H1 (cell line): ENCODE data around the gene OR10V1. TPM values are rescaled to one million over a fixed set of nuclear protein-coding genes. Genes with fewer than 3 reads are reported as not detected.

ENCODE experiments used
- CTCF ChIA-PET: fragments of 300-600 bp; sonication (Branson Sonifier 250); formaldehyde crosslinking; loops from one replicate; lab custom pipeline; 2021; ENCODE audit not compliant: partially characterized antibody; lab: Charles Lee
- POLR2A ChIA-PET: fragments of 300-600 bp; sonication (Branson Sonifier 250); formaldehyde crosslinking; loops from one replicate; lab custom pipeline; 2021; ENCODE audit warnings: inconsistent platforms; ENCODE audit not compliant: partially characterized antibody; lab: Charles Lee
- DNase-seq, 2 experiments: peaks; one replicate each; pipeline versions ENCODE4 v3.0.0 to v3.0.0-alpha.2; 2010 to 2022; ENCODE audit warnings: low spot score in 2 of 2, low read depth in 1 of 2, mixed read lengths in 1 of 2
- FAIRE-seq: peaks from 2 replicates; lab custom pipeline; 2011; peaks lifted over from hg19 to GRCh38; lab: Jason Lieb, UNC
- H2AFZ ChIP-seq: 2 replicates; pipeline ENCODE4 v1.8.1; 2012; ENCODE audit warnings: low read length, inconsistent platforms
- H2AK5ac ChIP-seq: 2 replicates; pipeline ENCODE4 v1.6.1; 2013; ENCODE audit warnings: low read depth, low read length
- H2BK120ac ChIP-seq: replicated peaks from 2 replicates; pipeline ENCODE3; 2013; ENCODE audit warnings: low read depth, low read length, inconsistent platforms
- H2BK12ac ChIP-seq: 2 replicates; pipeline ENCODE4 v1.6.1; 2013; ENCODE audit warnings: low read depth, low read length
- H2BK15ac ChIP-seq: 2 replicates; pipeline ENCODE4 v1.6.1; 2013; ENCODE audit warnings: low read length
- H2BK20ac ChIP-seq: 2 replicates; pipeline ENCODE4 v1.6.1; 2013; ENCODE audit warnings: low read length
- H2BK5ac ChIP-seq: 2 replicates; pipeline ENCODE4 v1.6.1; 2013; ENCODE audit warnings: low read depth, low read length
- H3K14ac ChIP-seq: 2 replicates; pipeline ENCODE4 v1.6.1; 2013; ENCODE audit warnings: inconsistent platforms; ENCODE audit not compliant: insufficient read length
- H3K18ac ChIP-seq: 2 replicates; pipeline ENCODE4 v1.6.1; 2013; ENCODE audit warnings: low read length; ENCODE audit errors: extremely low read depth
- H3K23ac ChIP-seq: 2 replicates; pipeline ENCODE4 v1.6.1; 2013; ENCODE audit warnings: inconsistent platforms; ENCODE audit not compliant: insufficient read length
- H3K23me2 ChIP-seq: 2 replicates; pipeline ENCODE4 v1.6.1; 2013; ENCODE audit warnings: low read depth, low read length
- H3K27ac ChIP-seq: 2 replicates; pipeline ENCODE4 v1.6.1; 2011; ENCODE audit warnings: low read depth, low read length, inconsistent platforms
- H3K27me3 ChIP-seq, 4 experiments: replicated peaks in 1 of 4; 1 replicate in 1 of 4; 2 replicates in 3 of 4; pipeline versions ENCODE4 v1.6.1 to v1.8.1; 2011 to 2013; ENCODE audit warnings: low read length in 3 of 4, mild to moderate bottlenecking in 3 of 4, inconsistent platforms in 2 of 4, mixed read lengths in 2 of 4, moderate library complexity in 1 of 4; ENCODE audit not compliant: control insufficient read depth in 3 of 4, insufficient read depth in 3 of 4; ENCODE audit errors: extremely low read depth in 1 of 4
- H3K36me3 ChIP-seq, 4 experiments: 2 replicates each; pipeline versions ENCODE4 v1.6.1 to v1.8.1; 2011 to 2013; ENCODE audit warnings: mild to moderate bottlenecking in 4 of 4, low read length in 3 of 4, moderate library complexity in 2 of 4, control low read depth in 1 of 4, inconsistent platforms in 1 of 4; ENCODE audit not compliant: insufficient read depth in 4 of 4, control insufficient read depth in 2 of 4
- H3K4ac ChIP-seq: replicated peaks from 2 replicates; pipeline ENCODE3; 2013; ENCODE audit warnings: low read length, low read depth, mixed read lengths, inconsistent platforms; ENCODE audit not compliant: insufficient read length
- H3K4me1 ChIP-seq, 4 experiments: replicated peaks in 1 of 4; 1 replicate in 1 of 4; 2 replicates in 3 of 4; pipeline versions ENCODE4 v1.6.1 to v1.8.1; 2011 to 2013; ENCODE audit warnings: low read length in 3 of 4, inconsistent platforms in 2 of 4, mixed read lengths in 1 of 4; ENCODE audit not compliant: insufficient read depth in 4 of 4, control insufficient read depth in 3 of 4
- H3K4me2 ChIP-seq, 2 experiments: 2 replicates each; pipeline versions ENCODE4 v1.6.1 to v1.8.1; 2011 to 2013; ENCODE audit warnings: low read depth in 2 of 2, low read length in 2 of 2, control low read depth in 1 of 2, inconsistent platforms in 1 of 2, mild to moderate bottlenecking in 1 of 2; ENCODE audit not compliant: insufficient read depth in 1 of 2
- H3K4me3 ChIP-seq, 4 experiments: fragments of 200-600, 300-600 bp in 1 of 4; sonication (generic), shearing (Covaris generic), sonication (Bioruptor Twin) in 1 of 4; 2 replicates each; pipeline versions ENCODE4 v1.5.1 to v1.8.1; 2011 to 2016; ENCODE audit warnings: low read length in 4 of 4, low read depth in 3 of 4, control low read depth in 2 of 4, inconsistent platforms in 2 of 4, mild to moderate bottlenecking in 2 of 4, mixed read lengths in 1 of 4, moderate library complexity in 1 of 4; ENCODE audit not compliant: insufficient read depth in 2 of 4; ENCODE audit errors: extremely low read depth in 1 of 4
- H3K56ac ChIP-seq: replicated peaks from 2 replicates; pipeline ENCODE3; 2013; ENCODE audit warnings: low read depth, mild to moderate bottlenecking, mixed read lengths, low read length, inconsistent platforms; ENCODE audit not compliant: insufficient read length
- H3K79me1 ChIP-seq: 2 replicates; pipeline ENCODE4 v1.6.1; 2013; ENCODE audit warnings: low read depth, low read length, control low read depth
- H3K79me2 ChIP-seq, 2 experiments: 2 replicates each; pipeline versions ENCODE4 v1.6.1 to v1.8.1; 2012 to 2013; ENCODE audit warnings: low read length in 2 of 2, mild to moderate bottlenecking in 2 of 2, inconsistent platforms in 1 of 2; ENCODE audit not compliant: insufficient read depth in 2 of 2, control insufficient read depth in 1 of 2
- H3K9ac ChIP-seq, 4 experiments: replicated peaks in 1 of 4; 1 replicate in 1 of 4; 2 replicates in 3 of 4; pipeline versions ENCODE4 v1.6.1 to v1.8.1; 2011 to 2013; ENCODE audit warnings: low read depth in 3 of 4, low read length in 3 of 4, control low read depth in 2 of 4, mild to moderate bottlenecking in 2 of 4, moderate library complexity in 2 of 4, inconsistent platforms in 1 of 4; ENCODE audit errors: extremely low read depth in 1 of 4
- H3K9me3 ChIP-seq, 2 experiments: 2 replicates each; pipeline versions ENCODE4 v1.6.1 to v1.8.1; 2012 to 2013; ENCODE audit warnings: mild to moderate bottlenecking in 2 of 2, moderate library complexity in 2 of 2, control low read depth in 1 of 2, inconsistent platforms in 1 of 2, low read depth in 1 of 2, low read length in 1 of 2, mixed read lengths in 1 of 2; ENCODE audit not compliant: insufficient read depth in 2 of 2
- H4K20me1 ChIP-seq, 2 experiments: replicated peaks in 1 of 2; 2 replicates each; pipeline versions ENCODE3 to v1.8.1; 2011 to 2013; ENCODE audit warnings: inconsistent platforms in 2 of 2, low read length in 2 of 2, mild to moderate bottlenecking in 1 of 2; ENCODE audit not compliant: insufficient read depth in 2 of 2, control insufficient read depth in 1 of 2
- H4K5ac ChIP-seq: 2 replicates; pipeline ENCODE4 v1.6.1; 2013; ENCODE audit warnings: low read length, low read depth, mixed read lengths, inconsistent platforms; ENCODE audit not compliant: insufficient read length
- H4K8ac ChIP-seq: 2 replicates; pipeline ENCODE4 v1.8.0; 2013; ENCODE audit warnings: mild to moderate bottlenecking, moderate library complexity, low read length, inconsistent platforms; ENCODE audit not compliant: insufficient read depth; ENCODE audit errors: extremely low read depth
- H4K91ac ChIP-seq: replicated peaks from 2 replicates; pipeline ENCODE3; 2013; ENCODE audit warnings: low read length, mixed read lengths, inconsistent platforms; ENCODE audit not compliant: insufficient read length
- E2F6 ChIP-seq: IDR thresholded peaks from 2 replicates; pipeline ENCODE4 v1.6.1; 2012; ENCODE audit warnings: inconsistent platforms
- GABPA ChIP-seq: IDR thresholded peaks from 2 replicates; pipeline ENCODE4 v1.6.1; 2011; ENCODE audit warnings: mild to moderate bottlenecking, low read length, moderate library complexity, borderline replicate concordance; ENCODE audit not compliant: insufficient read depth
- JUN ChIP-seq: IDR thresholded peaks from 2 replicates; pipeline ENCODE4 v1.6.1; 2011; ENCODE audit warnings: low read depth, mild to moderate bottlenecking, improper control_type of control experiment, low read length
- POLR2A ChIP-seq, 2 experiments: IDR thresholded peaks; 1 replicate in 1 of 2; 2 replicates in 1 of 2; pipeline ENCODE4 v1.6.1; 2011; ENCODE audit warnings: low read depth in 2 of 2, low read length in 2 of 2, mild to moderate bottlenecking in 2 of 2; ENCODE audit errors: control extremely low read depth in 1 of 2
- RNF2 ChIP-seq: fragments of 200-900, 300-1000 bp; sonication (generic); IDR thresholded peaks from 2 replicates; pipeline ENCODE4 v1.7.1; 2016; ENCODE audit warnings: borderline replicate concordance, low read depth, mild to moderate bottlenecking, antibody characterized with exemption, low read length; ENCODE audit not compliant: poor library complexity, severe bottlenecking; ENCODE audit errors: missing control alignments
- SP2 ChIP-seq: IDR thresholded peaks from 2 replicates; pipeline ENCODE4 v1.6.1; 2012; ENCODE audit warnings: mild to moderate bottlenecking, low read length, inconsistent platforms
- SP4 ChIP-seq: IDR thresholded peaks from 2 replicates; pipeline ENCODE4 v1.6.1; 2012; ENCODE audit warnings: low read length, inconsistent platforms
- SRF ChIP-seq: IDR thresholded peaks from 2 replicates; pipeline ENCODE4 v1.6.1; 2011; ENCODE audit warnings: mild to moderate bottlenecking, low read depth, low read length, moderate library complexity
- SUZ12 ChIP-seq: fragments of 200-600 bp; sonication (generic); IDR thresholded peaks from 2 replicates; pipeline ENCODE4 v1.6.1; 2012; ENCODE audit warnings: mild to moderate bottlenecking, inconsistent platforms, low read length, moderate library complexity, mixed read lengths
- TAF1 ChIP-seq: IDR thresholded peaks from 2 replicates; pipeline ENCODE4 v1.6.1; 2011; ENCODE audit warnings: mild to moderate bottlenecking, low read depth, low read length
- TCF12 ChIP-seq: IDR thresholded peaks from 2 replicates; pipeline ENCODE4 v1.6.1; 2011; ENCODE audit warnings: low read depth, mild to moderate bottlenecking, low read length
- TEAD4 ChIP-seq: IDR thresholded peaks from 2 replicates; pipeline ENCODE4 v1.6.1; 2012; ENCODE audit warnings: low read depth, low read length, inconsistent platforms, mixed read lengths
- ZNF274 ChIP-seq: IDR thresholded peaks from 2 replicates; pipeline ENCODE4 v1.7.0; 2012; ENCODE audit warnings: low read length, borderline replicate concordance; ENCODE audit errors: extremely low read depth
- WGBS, 2 experiments: shearing (Covaris generic) in 1 of 2; methylation state at CpG; one replicate each; pipeline versions ENCODE4 v1.1.6 to v1.1.7; 2013 to 2015; ENCODE audit warnings: low lambda C conversion rate in 2 of 2, mixed read lengths in 2 of 2, inconsistent platforms in 1 of 2, low coverage in 1 of 2, missing lambda C conversion rate in 1 of 2; ENCODE audit not compliant: insufficient replicate concordance in 2 of 2, insufficient coverage in 1 of 2, insufficient read length in 1 of 2; ENCODE audit errors: extremely low coverage in 1 of 2, missing lambda C conversion rate in 1 of 2; 5-methylcytosine and 5-hydroxymethylcytosine counted together
- long read RNA-seq, 2 experiments: library from RNA in 1 of 2; library from capped mRNA in 1 of 2; stranded (forward); transcript quantifications; one replicate each; pipeline ENCODE4 v2.0.0, GENCODE V29; 2021; ENCODE audit warnings: inconsistent platforms in 1 of 2
- polyA minus RNA-seq, 3 experiments: library from RNA; depleted of rRNA, polyadenylated mRNA; stranded (reverse); fragments of >200 nt; gene quantifications; 1 replicate in 2 of 3; 2 replicates in 1 of 3; pipeline ENCODE4 v1.2.3, GENCODE V29; 2011
- polyA plus RNA-seq, 7 experiments: library from polyadenylated mRNA; depleted of rRNA in 3 of 7; stranded (reverse) in 5 of 7; unstranded in 2 of 7; fragments of >200 nt in 5 of 7; fragments of 200-250 nt in 2 of 7; gene quantifications; 1 replicate in 5 of 7; 2 replicates in 1 of 7; 4 replicates in 1 of 7; pipeline versions ENCODE4 v1.2.1 to v1.2.3, GENCODE V29; 2011 to 2013; ENCODE audit warnings: missing spikeins in 2 of 7, mixed read lengths in 2 of 7
- total RNA-seq: library from RNA; stranded (reverse); fragmentation: NEBNext Ultra II Directional; extraction: Animal tissue kit (Norgen Biotek cat#: 25700); gene quantifications from 2 replicates; pipeline ENCODE4 v1.2.1, GENCODE V29; 2021

OR10V1 gene
- total RNA-seq (not detected in 2 replicates), polyA plus RNA-seq (2011; rRNA removed) (not detected in 2 replicates), polyA minus RNA-seq (2011; rRNA and poly(A)+ RNA removed) (not detected in 2 replicates)
- polyA plus RNA-seq (2011; cell fraction: cytosol; rRNA removed) = not detected
- polyA plus RNA-seq (2011; cell fraction: nucleus; rRNA removed) = not detected
- polyA plus RNA-seq (2012, experiment 1 of 2) = not detected in 4 replicates
- polyA plus RNA-seq (2012, experiment 2 of 2) = not detected
- polyA plus RNA-seq (2013, experiment 1 of 2) = not detected
- not detected for polyA plus RNA-seq (2013, experiment 2 of 2)
- polyA minus RNA-seq (2011; cell fraction: cytosol; rRNA and poly(A)+ RNA removed) = not detected
- polyA minus RNA-seq (2011; cell fraction: nucleus; rRNA and poly(A)+ RNA removed) = not detected
- long read RNA-seq, experiment 1 = 0 reads
- long read RNA-seq, experiment 2 = 0 reads

GRCh38 chr11:59713745-59714144, at the start of gene OR10V1:
Gene OR10V1, minus strand, starts transcription at chr11:59713845. Its CDS starts 0 bp downstream, at chr11:59713845.
- no peak within 1 kb of the TSS for H3K9ac ChIP-seq
- no peaks in the 10 kb centered on the region for H3K4me1 ChIP-seq
- ChIA-PET CTCF (no interaction called here), POLR2A (no interaction called here)
- no peaks in the 10 kb centered on the region for H3K79me1 ChIP-seq
- H2BK20ac ChIP-seq = no peak within 1 kb of the TSS
- H3K4ac ChIP-seq = no peak within 1 kb of the TSS
- H4K91ac ChIP-seq = no peak within 1 kb of the TSS
- no peak for FAIRE-seq
- H3K27ac ChIP-seq = no peak within 1 kb of the TSS
- no peak within 1 kb of the TSS for H3K4me3 ChIP-seq
- H3K79me2 ChIP-seq = no peaks in the 10 kb centered on the region
- no peak within 1 kb of the TSS for H2BK12ac ChIP-seq
- no peak within 1 kb of the TSS for H2AK5ac ChIP-seq
- H2BK15ac ChIP-seq = no peak within 1 kb of the TSS
- H3K23me2 ChIP-seq = no peaks in the 10 kb centered on the region
- no peaks in the 10 kb centered on the region for H3K27me3 ChIP-seq
- DNase-seq = no peak
- H4K5ac ChIP-seq = no peak within 1 kb of the TSS
- no peak within 1 kb of the TSS; the same call in 1 of the 2 replicates for H4K8ac ChIP-seq
- no peak within 1 kb of the TSS for H2BK120ac ChIP-seq
- no peaks in the 10 kb centered on the region for H3K36me3 ChIP-seq
- H2BK5ac ChIP-seq = no peak within 1 kb of the TSS
- no peaks in the 10 kb centered on the region for H3K9me3 ChIP-seq
- H2AFZ ChIP-seq = no peak within 1 kb of the TSS
- H4K20me1 ChIP-seq = no peaks in the 10 kb centered on the region
- no peak within 1 kb of the TSS for H3K56ac ChIP-seq
- H3K23ac ChIP-seq = no peak within 1 kb of the TSS
- 78% methylated on average over 2 of the region's 2 CpGs; no CpG with 5 or more reads in 1 of the 2 experiments for WGBS, 2 experiments
- no peak within 1 kb of the TSS for H3K4me2 ChIP-seq
- no peak within 1 kb of the TSS for H3K18ac ChIP-seq
- H3K14ac ChIP-seq = no peak within 1 kb of the TSS
- TF ChIP-seq POLR2A (IDR thresholded peaks at IDR 0.05; ENCODE audit: control extremely low read depth in 1 of 2, low read depth in 2 of 2, low read length in 2 of 2) (no peak), SP2 (no peak), SP4 (no peak), ZNF274 (no peak), JUN (no peak), RNF2 (no peak), SUZ12 (no peak), TAF1 (no peak), SRF (no peak), GABPA (no peak), TEAD4 (no peak), E2F6 (no peak), TCF12 (no peak)
